K562 (cell line): ENCODE data around the gene DNAJC1. TPM values are rescaled to one million over a fixed set of nuclear protein-coding genes. Genes with fewer than 3 reads are reported as not detected.

Source experiments
- ATAC-seq: fragments of 200-7000 bp; cut with Tn5 transposase; 3 replicates; pipeline ENCODE4 v1.9.1; 2020; ENCODE audit warnings: moderate library complexity
- BruUV-seq: library from RNA; stranded (reverse); fragments of 400-500 nt; replicated peaks from 2 replicates; lab custom pipeline; 2021; lab: Mats Ljungman, UMichigan
- CTCF ChIA-PET: fragments of 300-600 bp; formaldehyde crosslinking; extraction: SDS; loops from one replicate; lab custom pipeline; 2021; ENCODE audit warnings: low intra/inter-chr PET ratio; lab: Yijun Ruan, JAX
- POLR2A ChIA-PET: fragments of 300-600, 350-650 bp; sonication (Branson Sonifier 250); formaldehyde crosslinking; extraction: SDS; loops from one replicate; lab custom pipeline; 2021; ENCODE audit warnings: antibody characterized with exemption, inconsistent platforms; lab: Yijun Ruan, JAX
- DNase-seq, 4 experiments: peaks; one replicate each; pipeline versions ENCODE4 v3.0.0 to v3.0.0-alpha.2; 2011 to 2018; ENCODE audit warnings: low spot score in 3 of 4, mixed read lengths in 3 of 4; ENCODE audit errors: extremely low read depth in 1 of 4
- FAIRE-seq: peaks from 2 replicates; lab custom pipeline; 2011; peaks lifted over from hg19 to GRCh38; lab: Jason Lieb, UNC
- H2AFZ ChIP-seq: 2 replicates; pipeline ENCODE4 v1.6.0; 2011; ENCODE audit warnings: low read depth, low read length, control low read depth, inconsistent platforms
- H3K27ac ChIP-seq: fragments of 200-600 bp; 3 replicates; pipeline ENCODE4 v1.8.0; 2011; ENCODE audit warnings: low read depth, mild to moderate bottlenecking, control low read depth, inconsistent platforms, low read length, moderate library complexity, mixed read lengths; ENCODE audit errors: extremely low read depth
- H3K27me3 ChIP-seq, 2 experiments: fragments of 300-600 bp in 1 of 2; 2 replicates in 1 of 2; 3 replicates in 1 of 2; pipeline versions ENCODE4 v1.6.0 to v1.8.0; 2011; ENCODE audit warnings: inconsistent platforms in 2 of 2, low read length in 2 of 2, mild to moderate bottlenecking in 1 of 2, mixed read lengths in 1 of 2, moderate library complexity in 1 of 2; ENCODE audit not compliant: control insufficient read depth in 2 of 2, insufficient read depth in 2 of 2
- H3K36me3 ChIP-seq: fragments of 300-600 bp; 3 replicates; pipeline ENCODE4 v1.8.0; 2011; ENCODE audit warnings: mild to moderate bottlenecking, low read length, inconsistent platforms; ENCODE audit not compliant: control insufficient read depth, insufficient read depth
- H3K4me1 ChIP-seq, 2 experiments: fragments of 200-600 bp in 1 of 2; replicated peaks in 1 of 2; 2 replicates in 1 of 2; 3 replicates in 1 of 2; pipeline versions ENCODE4 v1.5.1 to v1.8.0; 2011; ENCODE audit warnings: inconsistent platforms in 2 of 2, low read length in 2 of 2, mild to moderate bottlenecking in 1 of 2, mixed read lengths in 1 of 2, moderate library complexity in 1 of 2; ENCODE audit not compliant: control insufficient read depth in 2 of 2, insufficient read depth in 2 of 2
- H3K4me2 ChIP-seq: 2 replicates; pipeline ENCODE4 v1.6.1; 2011; ENCODE audit warnings: low read length, control low read depth, inconsistent platforms, mixed read lengths; ENCODE audit not compliant: insufficient read depth
- H3K4me3 ChIP-seq: fragments of 200-600 bp; sonication (generic), shearing (Covaris generic); 2 replicates; pipeline ENCODE4 v1.5.1; 2016; ENCODE audit warnings: control low read depth, inconsistent platforms
- H3K79me2 ChIP-seq: fragments of 200-600 bp; 3 replicates; pipeline ENCODE4 v1.8.0; 2011; ENCODE audit warnings: low read length, inconsistent platforms; ENCODE audit not compliant: control insufficient read depth, insufficient read depth
- H3K9ac ChIP-seq, 2 experiments: 2 replicates each; pipeline versions ENCODE4 v1.6.0 to v1.6.1; 2011; ENCODE audit warnings: low read depth in 2 of 2, low read length in 2 of 2, control low read depth in 1 of 2, inconsistent platforms in 1 of 2, mild to moderate bottlenecking in 1 of 2, mixed read lengths in 1 of 2; ENCODE audit not compliant: insufficient read depth in 1 of 2
- H3K9me1 ChIP-seq: one replicate; pipeline ENCODE4 v1.6.0; 2011; ENCODE audit warnings: inconsistent platforms, mild to moderate bottlenecking, low read length, moderate library complexity; ENCODE audit not compliant: control insufficient read depth, insufficient read depth
- H3K9me3 ChIP-seq: replicated peaks from 2 replicates; pipeline ENCODE4 v1.5.1; 2011; ENCODE audit warnings: low read depth, low read length, inconsistent platforms; ENCODE audit not compliant: control insufficient read depth, insufficient read depth
- H4K20me1 ChIP-seq: replicated peaks from 2 replicates; pipeline ENCODE4 v1.6.1; 2011; ENCODE audit warnings: low read length, inconsistent platforms, mixed read lengths; ENCODE audit not compliant: control insufficient read depth, insufficient read depth
- ATF1 ChIP-seq, 2 experiments: fragments of 450-650 bp in 1 of 2; IDR thresholded peaks; 2 replicates each; pipeline ENCODE4 v1.6.1; 2016; ENCODE audit warnings: missing compliant biosample characterization in 1 of 2, missing genetic modification characterization in 1 of 2
- ATF2 ChIP-seq: sonication (generic); formaldehyde crosslinking; IDR thresholded peaks from 2 replicates; pipeline ENCODE4 v1.8.1; 2022; ENCODE audit warnings: missing genetic modification reagents
- CEBPB ChIP-seq: fragments of 450-650 bp; IDR thresholded peaks from 2 replicates; pipeline ENCODE4 v1.6.1; 2016; ENCODE audit warnings: missing genetic modification characterization, missing compliant biosample characterization
- NCOA6 ChIP-seq: fragments of 450-650 bp; IDR thresholded peaks from 2 replicates; pipeline ENCODE4 v1.6.1; 2017; ENCODE audit warnings: mild to moderate bottlenecking
- NR2C1 ChIP-seq, 2 experiments: fragments of 450-650 bp; IDR thresholded peaks; 2 replicates each; pipeline ENCODE4 v1.6.1; 2017; ENCODE audit warnings: mild to moderate bottlenecking in 2 of 2, antibody characterized with exemption in 1 of 2, inconsistent platforms in 1 of 2, missing compliant biosample characterization in 1 of 2, missing genetic modification characterization in 1 of 2
- RFX1 ChIP-seq: fragments of 450-650 bp; IDR thresholded peaks from 2 replicates; pipeline ENCODE4 v1.6.1; 2016; ENCODE audit warnings: mild to moderate bottlenecking, moderate library complexity
- SAFB ChIP-seq: fragments of 200-400 bp; formaldehyde crosslinking; IDR thresholded peaks from 2 replicates; pipeline ENCODE4 v1.6.1; 2017; ENCODE audit warnings: low read depth, low read length, borderline replicate concordance
- SAP30 ChIP-seq: fragments of 200-600 bp; sonication (generic); IDR thresholded peaks from 2 replicates; pipeline ENCODE4 v1.6.1; 2012; ENCODE audit warnings: borderline replicate concordance, low read depth, mild to moderate bottlenecking, moderate library complexity, low read length, control low read depth, inconsistent platforms; ENCODE audit not compliant: insufficient read depth, poor library complexity, severe bottlenecking
- SIRT6 ChIP-seq: IDR thresholded peaks from one replicate; pipeline ENCODE4 v1.6.1; 2012; ENCODE audit warnings: low read depth, mild to moderate bottlenecking, control low read depth, inconsistent platforms, low read length, moderate library complexity
- SREBF1 ChIP-seq: fragments of 150-350 bp; IDR thresholded peaks from 2 replicates; pipeline ENCODE4 v1.6.1; 2014; ENCODE audit warnings: antibody characterized with exemption, low read depth, low read length, borderline replicate concordance
- SUPT5H ChIP-seq: fragments of 450-650 bp; IDR thresholded peaks from 2 replicates; pipeline ENCODE4 v1.6.1; 2016
- TFAM ChIP-seq: fragments of 250-450 bp; sonication (Bioruptor Pico); conservative IDR thresholded peaks from 2 replicates; pipeline ENCODE4 v1.5.0; 2021; ENCODE audit warnings: mild to moderate bottlenecking, moderate library complexity
- ZNF263 ChIP-seq: sonication (generic); formaldehyde crosslinking; IDR thresholded peaks from 2 replicates; pipeline ENCODE4 v1.8.0; 2022; ENCODE audit warnings: mild to moderate bottlenecking, missing genetic modification reagents, borderline replicate concordance
- WGBS: fragments of 100-300 bp; shearing (Covaris generic); methylation state at CpG from one replicate; pipeline ENCODE4 v1.1.6; 2016; ENCODE audit warnings: low coverage, mixed read lengths; ENCODE audit not compliant: insufficient coverage; ENCODE audit errors: missing lambda C conversion rate; 5-methylcytosine and 5-hydroxymethylcytosine counted together
- in situ Hi-C: fragments of 300-500 bp; cut with MboI; formaldehyde crosslinking; loops from 4 replicates; pipeline ENCODE4 v1.15.0; 2018; ENCODE audit warnings: inconsistent platforms, mixed read lengths
- intact Hi-C: fragments of 100-400 bp; cut with micrococcal nuclease; formaldehyde crosslinking; loops from 2 replicates; pipeline ENCODE4 v1.14.2; 2022
- polyA plus RNA-seq, 8 experiments: library from polyadenylated mRNA; depleted of rRNA in 4 of 8; stranded (reverse) in 5 of 8; unstranded in 3 of 8; fragments of >200 nt; fragmentation: Nextera tagmentation in 2 of 8; fragmentation: Illumina TruSeq in 1 of 8; extraction: Ambion mirVana in 2 of 8; extraction: Trizol in 1 of 8; gene quantifications; 2 replicates each; pipeline versions ENCODE4 v1.2.1 to v1.2.3, GENCODE V29; 2011 to 2014; ENCODE audit warnings: inconsistent platforms in 1 of 8, missing spikeins in 1 of 8
- total RNA-seq, 7 experiments: library from RNA; depleted of rRNA in 6 of 7; stranded (reverse); fragments of >200 nt in 6 of 7; fragmentation: Illumina TruSeq in 2 of 7; extraction: Trizol in 2 of 7; gene quantifications; 2 replicates each; pipeline versions ENCODE4 v1.2.1 to v1.2.3, GENCODE V29; 2011 to 2021; ENCODE audit warnings: low replicate concordance in 1 of 7
- TF ChIP-seq, protein P1 (sequence below): fragments of 250-450 bp; sonication (Bioruptor Pico); IDR thresholded peaks from 2 replicates; pipeline ENCODE4 v1.5.1; 2021; ENCODE audit warnings: mild to moderate bottlenecking

DNAJC1 gene
- total and polyA plus RNA-seq, 9 of the 15 experiments (the other 6 are each of a cell fraction or from before 2014, with no cell fraction given): 5.4 to 77.6 (median 40.3) TPM

GRCh38 chr10:21760332-21760731, 243.2 kb downstream of the DNAJC1 start:
- in situ Hi-C loops: no loop called here
- Histone ChIP-seq H3K36me3 (peaks cover 33% of the 10 kb centered on the region; the same call in 2 of the 3 replicates), H3K79me2 (no peaks in the 10 kb centered on the region), H3K9me1 (no peaks in the 10 kb centered on the region), H4K20me1 (no peaks in the 10 kb centered on the region), H3K4me1 (peaks cover 0 to 10% of the 10 kb centered on the region in 2 experiments; a peak in 3 of 5 replicates), H3K4me3 (no peak overlapping the region), H3K27me3 (no peaks in the 10 kb centered on the region), H2AFZ (no peak overlapping the region), H3K4me2 (no peak overlapping the region), H3K27ac (no peak overlapping the region), H3K9ac (no peak overlapping the region), H3K9me3 (no peaks in the 10 kb centered on the region)
- intact Hi-C loops: no loop called here
- BruUV-seq: no TSS peak
- FAIRE-seq (no peak), DNase-seq (no peak), ATAC-seq (no peak)
- 100% methylated on average over 2 of the region's 2 CpGs for WGBS
- no peak for TF ChIP-seq SREBF1
- ChIA-PET POLR2A (interaction anchor here (0.7 to 0.8 kb wide), 2 partner anchors 11 to 263 kb away, joined by 3 read pairs; no protein-coding TSS in a partner anchor), CTCF (no interaction called here)

GRCh38 chr10:21759232-21759631, 244.3 kb downstream of the DNAJC1 start:
- Histone ChIP-seq H3K9me1 (no peaks in the 10 kb centered on the region), H3K9me3 (no peaks in the 10 kb centered on the region), H3K27ac (no peak overlapping the region), H3K9ac (no peak overlapping the region), H3K4me3 (no peak overlapping the region), H4K20me1 (no peaks in the 10 kb centered on the region), H3K4me2 (no peak overlapping the region), H3K79me2 (no peaks in the 10 kb centered on the region), H2AFZ (no peak overlapping the region), H3K27me3 (no peaks in the 10 kb centered on the region), H3K36me3 (peaks cover 35% of the 10 kb centered on the region; the same call in 2 of the 3 replicates), H3K4me1 (peaks cover 0 to 10% of the 10 kb centered on the region in 2 experiments; a peak in 3 of 5 replicates)
- CTCF ChIA-PET: no interaction called here
- in situ Hi-C loops: no loop called here
- WGBS: 93% methylated on average over 21 of the region's 21 CpGs
- BruUV-seq: no TSS peak
- no peak for FAIRE-seq
- intact Hi-C loops: no loop called here
- no peak for DNase-seq
- ATAC-seq: no peak
- POLR2A ChIA-PET: interaction anchor here (0.6 to 1.9 kb wide), 3 partner anchors 11 to 142 kb away, joined by 3 to 8 read pairs (median 4); no protein-coding TSS in a partner anchor
- TF ChIP-seq SAFB (no peak), SIRT6 (no peak), NCOA6 (no peak), CEBPB (tag) (no peak), SUPT5H (no peak), SAP30 (no peak), ZNF263 (CRISPR knock-in tag) (no peak), RFX1 (no peak), ATF2 (CRISPR knock-in tag) (no peak), NR2C1 (IDR thresholded peaks at IDR 0.05) (no peak), NR2C1 (tag; IDR thresholded peaks at IDR 0.05) (no peak), ATF1 (CRISPR knock-in tag; IDR thresholded peaks at IDR 0.05) (no peak), ATF1 (tag; IDR thresholded peaks at IDR 0.05) (no peak), TFAM (CRISPR knock-in tag) (no peak)
- TF ChIP-seq, protein P1, sequence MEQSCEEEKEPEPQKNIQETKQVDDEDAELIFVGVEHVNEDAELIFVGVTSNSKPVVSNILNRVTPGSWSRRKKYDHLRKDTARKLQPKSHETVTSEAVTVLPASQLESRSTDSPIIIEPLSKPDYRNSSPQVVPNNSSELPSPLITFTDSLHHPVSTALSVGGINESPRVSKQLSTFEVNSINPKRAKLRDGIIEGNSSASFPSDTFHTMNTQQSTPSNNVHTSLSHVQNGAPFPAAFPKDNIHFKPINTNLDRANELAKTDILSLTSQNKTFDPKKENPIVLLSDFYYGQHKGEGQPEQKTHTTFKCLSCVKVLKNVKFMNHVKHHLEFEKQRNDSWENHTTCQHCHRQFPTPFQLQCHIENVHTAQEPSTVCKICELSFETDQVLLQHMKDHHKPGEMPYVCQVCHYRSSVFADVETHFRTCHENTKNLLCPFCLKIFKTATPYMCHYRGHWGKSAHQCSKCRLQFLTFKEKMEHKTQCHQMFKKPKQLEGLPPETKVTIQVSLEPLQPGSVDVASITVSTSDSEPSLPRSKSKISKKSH: no peak
